Tibial artery (tissue), 4 donors: Measurements from ENCODE around the gene USP27X.

ENCODE experiments used
- DNase-seq, 2 donors: peaks; one replicate each; pipeline ENCODE4 v3.0.0-alpha.2; 2019
- H3K27ac ChIP-seq, 2 donors: fragments of 200-600 bp; sonication (generic) in 1 of 2; 1 replicate in 1 of 2; 2 replicates in 1 of 2; pipeline ENCODE4 v1.5.1; 2018 to 2019; ENCODE audit warnings: mild to moderate bottlenecking in 1 of 2
- H3K27me3 ChIP-seq, 2 donors: fragments of 200-600 bp; sonication (generic) in 1 of 2; one replicate each; pipeline versions ENCODE4 v1.5.1 to v1.6.0; 2016 to 2019
- H3K36me3 ChIP-seq, 3 donors: fragments of 200-600 bp; sonication (generic) in 2 of 3; one replicate each; pipeline ENCODE4 v1.5.1; 2016 to 2019; ENCODE audit warnings: mild to moderate bottlenecking in 2 of 3
- H3K4me1 ChIP-seq, 4 donors: fragments of 200-600 bp; sonication (generic) in 2 of 4; 1 replicate in 3 of 4; 2 replicates in 1 of 4; pipeline ENCODE4 v1.5.1; 2016 to 2019
- H3K4me3 ChIP-seq, 2 donors: fragments of 200-600 bp; sonication (generic) in 1 of 2; 1 replicate in 1 of 2; 2 replicates in 1 of 2; pipeline ENCODE4 v1.5.1; 2018 to 2019; ENCODE audit warnings: mild to moderate bottlenecking in 2 of 2
- H3K9me3 ChIP-seq, 3 donors: fragments of 200-600 bp; sonication (generic) in 1 of 3; one replicate each; pipeline ENCODE4 v1.5.1; 2016 to 2019
- intact Hi-C: fragments of 100-400 bp; cut with DNase I; formaldehyde crosslinking; loops from one replicate; pipeline ENCODE4 v1.15.0; 2023; ENCODE audit warnings: low total_unique reads
- TF ChIP-seq, protein P1 (sequence below), 2 experiments: fragments of 200-600 bp in 1 of 2; fragments of 450-650 bp in 1 of 2; IDR thresholded peaks; one replicate each; pipeline ENCODE4 v1.5.1; 2017 to 2019; ENCODE audit warnings: antibody characterized with exemption in 2 of 2, mild to moderate bottlenecking in 1 of 2, moderate library complexity in 1 of 2

The USP27X gene

DNA sequence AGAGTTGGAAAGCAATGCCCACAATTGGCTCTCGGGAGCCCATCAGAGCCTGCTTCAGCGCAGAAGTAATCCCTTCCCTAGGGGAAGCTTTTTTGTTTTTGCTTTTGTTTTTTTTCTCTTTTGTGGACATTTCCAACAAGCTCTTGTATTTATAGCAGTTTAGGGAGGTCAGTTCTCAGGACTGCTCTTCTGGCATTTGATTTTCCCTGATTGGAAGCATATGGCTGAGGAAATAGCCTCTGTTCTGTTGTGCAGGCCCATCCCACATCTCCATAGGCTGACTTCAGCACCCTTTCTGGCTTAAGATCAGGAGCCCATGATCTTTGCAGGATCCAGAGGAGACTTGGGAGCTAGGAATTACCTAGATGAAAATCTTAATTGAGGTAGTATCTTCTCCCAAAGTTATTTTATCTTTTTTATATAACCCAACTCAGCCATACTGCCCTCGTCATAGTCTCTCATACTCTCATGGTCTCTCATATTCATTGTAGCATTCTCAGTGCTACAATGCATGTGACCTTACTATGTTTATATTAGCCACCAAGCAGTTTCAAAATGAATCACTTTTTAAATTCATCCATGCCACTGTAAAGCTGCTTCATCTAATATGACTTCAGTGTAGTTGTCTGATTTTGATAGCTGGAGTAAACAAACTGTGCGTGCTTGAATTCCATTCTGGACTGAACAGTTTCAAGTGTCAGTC, 33.4 kb upstream of the USP27X start:
- H3K27ac ChIP-seq, result no peak overlapping the region
- TF ChIP-seq, protein P1, sequence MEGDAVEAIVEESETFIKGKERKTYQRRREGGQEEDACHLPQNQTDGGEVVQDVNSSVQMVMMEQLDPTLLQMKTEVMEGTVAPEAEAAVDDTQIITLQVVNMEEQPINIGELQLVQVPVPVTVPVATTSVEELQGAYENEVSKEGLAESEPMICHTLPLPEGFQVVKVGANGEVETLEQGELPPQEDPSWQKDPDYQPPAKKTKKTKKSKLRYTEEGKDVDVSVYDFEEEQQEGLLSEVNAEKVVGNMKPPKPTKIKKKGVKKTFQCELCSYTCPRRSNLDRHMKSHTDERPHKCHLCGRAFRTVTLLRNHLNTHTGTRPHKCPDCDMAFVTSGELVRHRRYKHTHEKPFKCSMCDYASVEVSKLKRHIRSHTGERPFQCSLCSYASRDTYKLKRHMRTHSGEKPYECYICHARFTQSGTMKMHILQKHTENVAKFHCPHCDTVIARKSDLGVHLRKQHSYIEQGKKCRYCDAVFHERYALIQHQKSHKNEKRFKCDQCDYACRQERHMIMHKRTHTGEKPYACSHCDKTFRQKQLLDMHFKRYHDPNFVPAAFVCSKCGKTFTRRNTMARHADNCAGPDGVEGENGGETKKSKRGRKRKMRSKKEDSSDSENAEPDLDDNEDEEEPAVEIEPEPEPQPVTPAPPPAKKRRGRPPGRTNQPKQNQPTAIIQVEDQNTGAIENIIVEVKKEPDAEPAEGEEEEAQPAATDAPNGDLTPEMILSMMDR (IDR thresholded peaks at IDR 0.05), result no peak
- H3K27me3 ChIP-seq, result no peaks in the 10 kb centered on the region
- intact Hi-C loops, result no loop called here
- no peak overlapping the region for H3K4me3 ChIP-seq
- no peaks in the 10 kb centered on the region for H3K36me3 ChIP-seq
- no peaks in the 10 kb centered on the region for H3K4me1 ChIP-seq
- no peaks in the 10 kb centered on the region for H3K9me3 ChIP-seq
- DNase-seq, result no peak

DNA sequence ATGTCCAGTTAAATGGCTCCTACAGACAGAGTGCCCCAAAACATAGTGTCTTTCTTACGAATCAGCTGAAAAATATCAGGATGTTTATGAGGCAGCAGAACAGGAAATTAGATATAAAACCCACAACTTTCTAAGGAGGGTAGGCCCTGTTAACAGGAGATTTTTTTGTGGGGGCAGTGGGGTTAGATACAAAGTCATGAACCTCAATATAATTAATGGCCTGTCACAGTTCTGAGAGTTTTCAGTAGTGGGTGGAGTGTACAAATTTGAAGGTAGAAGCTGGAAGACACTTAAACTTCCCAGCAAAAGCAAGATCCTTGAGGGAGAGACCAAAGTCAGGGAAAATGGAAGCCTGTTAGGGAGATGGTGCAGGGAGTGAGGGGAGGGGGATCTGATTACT, 32.8 kb upstream of the USP27X start:
- DNase-seq, result no peak
- Histone ChIP-seq H3K9me3 (no peaks in the 10 kb centered on the region), H3K36me3 (no peaks in the 10 kb centered on the region), H3K4me1 (no peaks in the 10 kb centered on the region), H3K4me3 (no peak overlapping the region), H3K27ac (no peak overlapping the region), H3K27me3 (no peaks in the 10 kb centered on the region)
- TF ChIP-seq, protein P1 (IDR thresholded peaks at IDR 0.05), result no peak
- intact Hi-C loops, result no loop called here

DNA sequence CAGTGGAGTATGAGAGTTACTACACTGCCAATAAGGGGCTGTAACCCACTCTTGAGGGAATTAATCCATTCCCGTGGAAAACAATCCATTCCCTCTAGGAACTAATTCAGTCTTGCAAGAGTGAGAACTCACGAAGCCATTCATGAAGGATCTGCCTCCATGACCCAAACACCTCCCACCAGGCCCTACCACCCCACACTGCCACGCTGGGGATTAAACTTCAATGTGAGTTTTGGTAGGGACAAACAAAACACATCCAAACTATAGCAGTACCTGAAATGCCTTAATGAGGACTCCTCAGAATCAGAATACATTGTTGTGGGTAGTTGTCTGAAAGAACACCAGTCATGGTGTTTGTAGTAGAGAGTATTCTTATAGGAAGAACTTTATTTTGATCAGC, 31.0 kb upstream of the USP27X start:
- Histone ChIP-seq H3K4me1 (no peaks in the 10 kb centered on the region), H3K9me3 (no peaks in the 10 kb centered on the region), H3K27me3 (no peaks in the 10 kb centered on the region), H3K36me3 (no peaks in the 10 kb centered on the region), H3K4me3 (no peak overlapping the region), H3K27ac (no peak overlapping the region)
- no peak for DNase-seq
- TF ChIP-seq, protein P1 (IDR thresholded peaks at IDR 0.05), result no peak
- intact Hi-C loops, result no loop called here

DNA sequence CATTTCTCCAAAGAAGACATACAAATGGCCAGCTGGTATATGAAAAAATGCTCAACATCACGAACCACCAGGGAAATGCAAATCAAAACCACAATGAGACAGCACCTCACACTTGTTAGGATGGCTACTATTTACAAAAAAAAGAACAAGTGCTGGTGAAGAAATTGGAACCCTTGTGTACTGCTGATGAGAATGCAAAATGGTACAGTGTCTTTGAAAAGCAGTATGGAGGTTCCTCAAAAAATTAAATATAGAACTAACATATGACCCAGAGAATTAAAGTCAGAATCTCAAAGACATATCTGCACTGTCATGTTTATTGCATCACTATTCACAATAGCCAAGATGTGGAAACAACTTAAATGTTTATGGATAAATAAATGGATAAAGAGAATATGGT, 29.3 kb upstream of the USP27X start:
- Histone ChIP-seq H3K27me3 (no peaks in the 10 kb centered on the region), H3K4me3 (no peak overlapping the region), H3K9me3 (no peaks in the 10 kb centered on the region), H3K4me1 (no peaks in the 10 kb centered on the region), H3K36me3 (no peaks in the 10 kb centered on the region), H3K27ac (no peak overlapping the region)
- TF ChIP-seq, protein P1 (IDR thresholded peaks at IDR 0.05), result no peak
- intact Hi-C loops, result no loop called here
- DNase-seq, result no peak

DNA sequence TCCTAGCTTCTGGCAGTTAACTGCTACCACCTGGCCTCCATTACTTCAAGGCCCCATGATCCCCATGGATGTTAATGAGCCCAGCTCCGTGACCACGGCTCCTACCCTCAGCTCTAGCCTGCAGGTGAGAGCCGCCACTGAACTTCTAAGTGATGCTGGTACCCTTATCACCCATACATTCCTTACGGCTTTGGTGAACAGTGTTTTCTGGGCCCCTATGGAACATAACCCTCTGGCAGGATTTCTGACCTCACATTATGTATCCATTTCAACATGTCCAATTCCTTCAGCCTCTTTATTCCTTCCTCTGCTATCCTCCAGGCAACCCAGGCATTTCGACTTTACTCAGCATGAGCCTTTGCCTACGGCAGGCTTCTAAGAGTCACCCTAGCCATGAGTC, 25.6 kb upstream of the USP27X start:
- Histone ChIP-seq H3K27ac (no peak overlapping the region), H3K27me3 (no peaks in the 10 kb centered on the region), H3K4me3 (no peak overlapping the region), H3K4me1 (no peaks in the 10 kb centered on the region), H3K9me3 (no peaks in the 10 kb centered on the region), H3K36me3 (no peaks in the 10 kb centered on the region)
- DNase-seq, result no peak
- intact Hi-C loops, result no loop called here
- TF ChIP-seq, protein P1 (IDR thresholded peaks at IDR 0.05), result no peak

DNA sequence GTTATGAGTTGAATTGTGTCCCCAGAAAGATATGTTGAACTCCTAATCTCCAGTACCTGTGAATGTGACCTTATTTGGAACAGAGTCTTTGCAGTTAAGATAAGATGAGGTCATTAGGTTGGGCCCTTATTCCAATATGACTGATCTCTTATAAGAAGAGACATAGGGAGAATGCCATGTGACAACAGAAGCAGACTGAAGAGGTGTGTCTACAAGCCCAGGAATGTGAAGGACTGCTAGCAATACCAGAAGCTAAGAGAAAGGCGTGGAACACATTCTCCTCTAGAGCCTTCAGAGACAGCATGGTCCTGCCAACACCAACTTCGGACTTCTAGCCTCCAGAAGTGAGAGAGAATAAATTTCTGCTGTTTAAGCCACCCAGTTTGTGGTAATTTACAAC, 22.5 kb upstream of the USP27X start:
- H3K4me3 ChIP-seq, result no peak overlapping the region

More for the DNA sequence above, 22.5 kb upstream of the USP27X start:
- Histone ChIP-seq H3K36me3 (no peaks in the 10 kb centered on the region), H3K27me3 (no peaks in the 10 kb centered on the region), H3K9me3 (no peaks in the 10 kb centered on the region), H3K4me1 (no peaks in the 10 kb centered on the region), H3K27ac (no peak overlapping the region)
- DNase-seq, result no peak
- TF ChIP-seq, protein P1 (IDR thresholded peaks at IDR 0.05), result no peak
- intact Hi-C loops, result no loop called here
